Colonic mucosa (tissue), 4 donors: Measurements from ENCODE around the gene LINC00237. TPM values are rescaled to one million over a fixed set of nuclear protein-coding genes. Genes with fewer than 3 reads are reported as not detected.

Experiments used
- DNase-seq: peaks from one replicate; pipeline ENCODE4 v3.0.0-alpha.2; 2020
- H3K27ac ChIP-seq: fragments of 200-600 bp; one replicate; pipeline ENCODE4 v1.8.0; 2021
- H3K27me3 ChIP-seq: fragments of 200-600 bp; one replicate; pipeline ENCODE4 v1.8.0; 2021
- H3K36me3 ChIP-seq: fragments of 200-600 bp; one replicate; pipeline ENCODE4 v1.8.0; 2021
- H3K4me1 ChIP-seq: fragments of 200-600 bp; one replicate; pipeline ENCODE4 v1.8.0; 2021; ENCODE audit warnings: mild to moderate bottlenecking
- H3K4me3 ChIP-seq: fragments of 200-600 bp; one replicate; pipeline ENCODE4 v1.8.0; 2021
- H3K9ac ChIP-seq, 2 donors: one replicate each; pipeline ENCODE4 v1.7.0; 2013; ENCODE audit warnings: control low read depth in 2 of 2, low read depth in 2 of 2, low read length in 2 of 2
- H3K9me3 ChIP-seq: fragments of 200-600 bp; one replicate; pipeline ENCODE4 v1.8.0; 2021
- CTCF ChIP-seq: fragments of 200-600 bp; IDR thresholded peaks from one replicate; pipeline ENCODE4 v1.8.0; 2022; ENCODE audit warnings: antibody characterized with exemption, mild to moderate bottlenecking
- intact Hi-C: fragments of 100-400 bp; cut with DNase I; formaldehyde crosslinking; loops from one replicate; pipeline ENCODE4 v1.14.1; 2022
- total RNA-seq, 2 donors: library from RNA; stranded (reverse); fragmentation: NEBNext Ultra II Directional in 1 of 2; extraction: Animal tissue kit (Norgen Biotek cat#: 25700) in 1 of 2; gene quantifications; one replicate each; pipeline ENCODE4 v1.2.1, GENCODE V29; 2021
- donor health status: healthy.
- donor health status: DM: no; HTN: no; CAD: no.
- donor health status: DM: no; HTN: no; CAD: no.

LINC00237 gene
- total RNA-seq, 2 donors from 2014 or later = not detected

- Histone ChIP-seq H3K27ac (no peak overlapping the region), H3K4me1 (no peaks in the 10 kb centered on the region), H3K4me3 (no peak overlapping the region), H3K9me3 (no peaks in the 10 kb centered on the region), H3K36me3 (no peaks in the 10 kb centered on the region), H3K9ac (no peak overlapping the region), H3K27me3 (no peaks in the 10 kb centered on the region)
- intact Hi-C loops = no loop called here
- DNase-seq = no peak
- TF ChIP-seq CTCF = no peak
These were observed 41.4 kb upstream of the LINC00237 start for GRCh38 chr20:21147593-21147992.

GRCh38 chr20:21146215-21146614, 40.1 kb upstream of the LINC00237 start:
- intact Hi-C loops = no loop called here
- Histone ChIP-seq H3K9me3 (no peaks in the 10 kb centered on the region), H3K27me3 (no peaks in the 10 kb centered on the region), H3K4me1 (no peaks in the 10 kb centered on the region), H3K27ac (no peak overlapping the region), H3K36me3 (no peaks in the 10 kb centered on the region), H3K9ac (no peak overlapping the region), H3K4me3 (no peak overlapping the region)
- DNase-seq = no peak
- no peak for TF ChIP-seq CTCF

GRCh38 chr20:21145424-21145823, 39.3 kb upstream of the LINC00237 start:
- Histone ChIP-seq H3K9me3 (no peaks in the 10 kb centered on the region), H3K27ac (no peak overlapping the region), H3K36me3 (no peaks in the 10 kb centered on the region), H3K4me1 (no peaks in the 10 kb centered on the region), H3K9ac (no peak overlapping the region), H3K27me3 (no peaks in the 10 kb centered on the region), H3K4me3 (no peak overlapping the region)
- intact Hi-C loops = no loop called here
- TF ChIP-seq CTCF = no peak
- no peak for DNase-seq

GRCh38 chr20:21143194-21143890, 37.2 kb upstream of the LINC00237 start:
- Histone ChIP-seq H3K9me3 (no peaks in the 10 kb centered on the region), H3K4me1 (no peaks in the 10 kb centered on the region), H3K36me3 (no peaks in the 10 kb centered on the region), H3K27ac (no peak overlapping the region), H3K9ac (no peak overlapping the region), H3K27me3 (no peaks in the 10 kb centered on the region), H3K4me3 (no peak overlapping the region)
- TF ChIP-seq CTCF = no peak
- no peak for DNase-seq
- intact Hi-C loops = no loop called here

GRCh38 chr20:21141825-21142224, 35.7 kb upstream of the LINC00237 start:
- no peaks in the 10 kb centered on the region for H3K36me3 ChIP-seq
- no peak overlapping the region for H3K27ac ChIP-seq
- H3K4me3 ChIP-seq = no peak overlapping the region
- H3K4me1 ChIP-seq = no peaks in the 10 kb centered on the region
- no peak overlapping the region for H3K9ac ChIP-seq
- TF ChIP-seq CTCF = no peak
- H3K27me3 ChIP-seq = no peaks in the 10 kb centered on the region
- intact Hi-C loops = no loop called here
- no peak for DNase-seq
- H3K9me3 ChIP-seq = no peaks in the 10 kb centered on the region
